ENCODE results near the gene TAAR1.

The TAAR1 gene

GRCh38 chr6:132666118-132666517 is 7.1 kb upstream of the TAAR1 start:
- Histone ChIP-seq H3K9me2 (replicated peaks; ENCODE audit: insufficient read depth, low read length) (no peaks in the 10 kb centered on the region), H3K27ac (ENCODE audit: low read length) (no peak overlapping the region), H3F3A (ENCODE audit: insufficient read depth, low read length) (no peaks in the 10 kb centered on the region), H3K27me3 (replicated peaks; ENCODE audit: insufficient read depth, low read length) (no peaks in the 10 kb centered on the region), H4K20me1 (ENCODE audit: insufficient read depth, low read length) (no peaks in the 10 kb centered on the region), H3K79me2 (ENCODE audit: low read length) (no peaks in the 10 kb centered on the region), H3K4me1 (ENCODE audit: low read length) (no peaks in the 10 kb centered on the region), H2AFZ (ENCODE audit: low read length) (no peak overlapping the region), H3K36me3 (replicated peaks; ENCODE audit: insufficient read depth, low read length) (no peaks in the 10 kb centered on the region), H3K4me2 (ENCODE audit: low read depth, low read length) (no peak overlapping the region), H3K9ac (ENCODE audit: low read length) (no peak overlapping the region), H3K9me3 (replicated peaks; ENCODE audit: insufficient read depth, low read length) (no peaks in the 10 kb centered on the region), H3K4me3 (ENCODE audit: low read length) (no peak overlapping the region)
- no peak for TF ChIP-seq EZH2phosphoT487 (IDR thresholded peaks at IDR 0.05; ENCODE audit: low read length)
- no peak for TF ChIP-seq EZH2 (optimal IDR thresholded peaks at IDR 0.05; ENCODE audit: low read depth, low read length)
- no peak for TF ChIP-seq CTCF (IDR thresholded peaks at IDR 0.05; ENCODE audit: low read length)
- DNase-seq, result no peak

GRCh38 chr6:132664309-132665034 is 5.5 kb upstream of the TAAR1 start:
- Histone ChIP-seq H3F3A (ENCODE audit: insufficient read depth, low read length) (no peaks in the 10 kb centered on the region), H4K20me1 (ENCODE audit: insufficient read depth, low read length) (no peaks in the 10 kb centered on the region), H3K4me1 (ENCODE audit: low read length) (no peaks in the 10 kb centered on the region), H3K4me2 (ENCODE audit: low read depth, low read length) (no peak overlapping the region), H3K36me3 (replicated peaks; ENCODE audit: insufficient read depth, low read length) (no peaks in the 10 kb centered on the region), H3K9me3 (replicated peaks; ENCODE audit: insufficient read depth, low read length) (no peaks in the 10 kb centered on the region), H3K4me3 (ENCODE audit: low read length) (no peak overlapping the region), H3K9ac (ENCODE audit: low read length) (no peak overlapping the region), H3K79me2 (ENCODE audit: low read length) (no peaks in the 10 kb centered on the region), H2AFZ (ENCODE audit: low read length) (no peak overlapping the region), H3K9me2 (replicated peaks; ENCODE audit: insufficient read depth, low read length) (no peaks in the 10 kb centered on the region), H3K27me3 (replicated peaks; ENCODE audit: insufficient read depth, low read length) (no peaks in the 10 kb centered on the region), H3K27ac (ENCODE audit: low read length) (no peak overlapping the region)
- TF ChIP-seq CTCF (IDR thresholded peaks at IDR 0.05; ENCODE audit: low read length) (no peak), EZH2 (optimal IDR thresholded peaks at IDR 0.05; ENCODE audit: low read depth, low read length) (no peak), EZH2phosphoT487 (IDR thresholded peaks at IDR 0.05; ENCODE audit: low read length) (no peak)
- DNase-seq, result no peak

GRCh38 chr6:132663661-132664060 is 4.7 kb upstream of the TAAR1 start:
- TF ChIP-seq EZH2 (optimal IDR thresholded peaks at IDR 0.05; ENCODE audit: low read depth, low read length) (no peak), EZH2phosphoT487 (IDR thresholded peaks at IDR 0.05; ENCODE audit: low read length) (no peak), CTCF (IDR thresholded peaks at IDR 0.05; ENCODE audit: low read length) (no peak)
- H3K9ac ChIP-seq (ENCODE audit: low read length), result no peak overlapping the region
- no peaks in the 10 kb centered on the region for H3K9me2 ChIP-seq (replicated peaks; ENCODE audit: insufficient read depth, low read length)
- H3K4me1 ChIP-seq (ENCODE audit: low read length), result no peaks in the 10 kb centered on the region
- no peaks in the 10 kb centered on the region for H3K36me3 ChIP-seq (replicated peaks; ENCODE audit: insufficient read depth, low read length)
- H3K79me2 ChIP-seq (ENCODE audit: low read length), result no peaks in the 10 kb centered on the region
- H3K4me3 ChIP-seq (ENCODE audit: low read length), result no peak overlapping the region
- no peaks in the 10 kb centered on the region for H3K9me3 ChIP-seq (replicated peaks; ENCODE audit: insufficient read depth, low read length)
- H4K20me1 ChIP-seq (ENCODE audit: insufficient read depth, low read length), result no peaks in the 10 kb centered on the region
- no peak overlapping the region for H2AFZ ChIP-seq (ENCODE audit: low read length)
- no peak overlapping the region for H3K27ac ChIP-seq (ENCODE audit: low read length)
- H3K4me2 ChIP-seq (ENCODE audit: low read depth, low read length), result no peak overlapping the region
- DNase-seq, result no peak
- H3F3A ChIP-seq (ENCODE audit: insufficient read depth, low read length), result no peaks in the 10 kb centered on the region
- H3K27me3 ChIP-seq (replicated peaks; ENCODE audit: insufficient read depth, low read length), result no peaks in the 10 kb centered on the region

Data from MM.1S (cell line).